HUES64 (cell line): ENCODE measurements around the gene MAGI1.
A peak's percentile ranks its signal among the peaks of the same experiment; 100 is the strongest.

ENCODE experiments used
- H3K27ac ChIP-seq: 2 replicates; pipeline ENCODE4 v1.7.0; 2013; ENCODE audit warnings: low read depth, low read length, inconsistent platforms
- H3K27me3 ChIP-seq: 2 replicates; pipeline ENCODE4 v1.6.1; 2013; ENCODE audit warnings: mild to moderate bottlenecking, low read length; ENCODE audit not compliant: insufficient read depth
- H3K36me3 ChIP-seq: 2 replicates; pipeline ENCODE4 v1.6.1; 2013; ENCODE audit warnings: mild to moderate bottlenecking, low read length; ENCODE audit not compliant: insufficient read depth
- H3K4me1 ChIP-seq: 2 replicates; pipeline ENCODE4 v1.6.1; 2013; ENCODE audit warnings: mild to moderate bottlenecking, low read length, moderate library complexity; ENCODE audit not compliant: insufficient read depth
- H3K4me3 ChIP-seq: 2 replicates; pipeline ENCODE4 v1.5.1; 2013; ENCODE audit warnings: mild to moderate bottlenecking, low read length, moderate library complexity
- H3K9ac ChIP-seq: 2 replicates; pipeline ENCODE4 v1.6.1; 2013; ENCODE audit warnings: mild to moderate bottlenecking, low read depth, low read length
- H3K9me3 ChIP-seq: 2 replicates; pipeline ENCODE4 v1.6.1; 2013; ENCODE audit warnings: low read depth, low read length; ENCODE audit not compliant: insufficient read depth
- WGBS: fragments of 150-250, 120-280 bp; methylation state at CpG from one replicate; pipeline ENCODE4 v1.1.7; 2013; ENCODE audit warnings: missing lambda C conversion rate; 5-methylcytosine and 5-hydroxymethylcytosine counted together

MAGI1 gene

DNA sequence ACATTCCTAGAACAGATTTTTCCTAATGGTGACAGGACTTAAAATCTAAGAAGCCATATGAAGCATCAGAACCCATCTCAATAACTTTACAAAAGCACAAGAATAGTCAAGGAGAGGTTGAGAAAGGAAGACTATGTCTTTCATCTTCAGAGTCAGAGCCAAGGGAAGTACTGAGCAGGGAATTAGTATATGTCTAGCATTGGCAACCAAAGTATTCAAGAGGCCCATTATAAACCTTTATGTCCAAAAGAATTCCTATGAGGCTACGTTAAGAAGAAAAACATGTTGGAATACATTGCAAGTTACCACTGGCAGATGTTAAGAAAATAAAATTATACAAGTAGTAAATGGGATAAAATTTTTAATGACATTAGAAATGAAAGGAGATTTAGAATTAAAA lies 150.5 kb downstream of the MAGI1 start:
- Histone ChIP-seq H3K4me1 (peaks cover 36% of the 10 kb centered on the region), H3K27ac (no peak overlapping the region), H3K36me3 (no peaks in the 10 kb centered on the region), H3K9ac (no peak overlapping the region), H3K4me3 (no peak overlapping the region), H3K27me3 (no peaks in the 10 kb centered on the region), H3K9me3 (no peaks in the 10 kb centered on the region)
- WGBS: 88% methylated on average over 1 of the region's 1 CpG

DNA sequence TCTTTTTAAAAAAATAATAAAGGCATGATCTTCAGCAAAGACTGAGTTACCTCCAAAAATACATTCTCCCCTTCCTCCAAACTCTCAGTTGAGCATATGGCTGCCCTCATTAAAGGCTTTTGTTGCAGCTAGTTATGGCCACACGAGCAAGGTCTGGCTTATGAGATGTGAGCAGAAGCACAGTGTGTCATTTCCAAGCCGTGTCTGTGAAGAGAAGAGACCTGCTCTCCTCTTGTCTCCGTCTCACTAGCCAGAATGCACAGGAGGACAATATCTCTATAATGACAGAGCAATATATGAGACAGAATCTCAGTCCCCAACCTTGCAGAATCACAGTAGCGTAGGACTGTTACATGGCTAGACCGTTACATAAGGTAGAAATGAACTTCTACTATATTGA lies 152.3 kb downstream of the MAGI1 start:
- Histone ChIP-seq H3K9me3 (no peaks in the 10 kb centered on the region), H3K4me3 (no peak overlapping the region), H3K9ac (no peak overlapping the region), H3K4me1 (peaks cover 32% of the 10 kb centered on the region), H3K27ac (no peak overlapping the region), H3K27me3 (no peaks in the 10 kb centered on the region), H3K36me3 (no peaks in the 10 kb centered on the region)
- WGBS: 90% methylated on average over 5 of the region's 5 CpGs

DNA sequence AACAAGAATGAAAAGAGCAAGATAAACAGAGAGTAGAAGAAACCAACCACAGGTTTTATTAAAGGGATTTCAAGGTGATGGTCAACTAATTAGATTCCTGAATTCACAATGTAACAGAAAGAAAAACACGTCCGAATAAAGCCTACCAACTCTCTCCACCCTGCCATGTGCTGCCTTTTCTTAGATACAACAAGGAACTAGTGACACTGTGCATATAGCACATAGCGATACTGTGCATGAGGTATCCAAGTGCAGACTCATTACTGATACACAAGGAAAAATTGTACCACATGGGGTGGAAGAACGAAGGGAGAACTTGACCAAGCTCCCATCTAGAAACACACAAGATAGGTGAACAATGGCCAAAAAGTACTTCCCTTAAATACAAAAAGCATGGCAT lies 154.6 kb downstream of the MAGI1 start:
- H3K36me3 ChIP-seq: no peaks in the 10 kb centered on the region
- H3K9ac ChIP-seq: no peak overlapping the region
- H3K27ac ChIP-seq: no peak overlapping the region
- H3K9me3 ChIP-seq: no peaks in the 10 kb centered on the region
- peaks cover 24% of the 10 kb centered on the region for H3K4me1 ChIP-seq
- no peaks in the 10 kb centered on the region for H3K27me3 ChIP-seq
- H3K4me3 ChIP-seq: no peak overlapping the region
- 89% methylated on average over 4 of the region's 4 CpGs for WGBS

DNA sequence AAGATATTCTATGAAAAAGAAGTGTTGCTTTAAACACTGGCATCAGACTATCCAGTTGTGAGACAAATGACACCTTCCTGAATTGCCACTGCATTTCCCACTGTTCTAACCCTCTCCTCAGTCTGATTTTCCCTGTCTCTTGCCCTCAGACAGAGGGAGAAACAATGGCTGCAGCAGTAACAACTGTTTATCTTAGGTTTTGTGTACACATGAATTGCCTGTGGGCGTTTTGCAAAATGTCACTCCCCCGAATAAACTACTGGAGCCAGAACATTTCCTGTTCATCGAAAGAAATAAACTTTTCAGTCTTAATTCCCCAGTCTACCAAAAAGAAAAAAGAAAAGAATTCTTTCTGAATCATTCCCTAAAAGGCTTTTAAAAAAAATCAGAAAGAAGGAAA lies 155.1 kb downstream of the MAGI1 start:
- H3K27ac ChIP-seq: no peak overlapping the region
- no peaks in the 10 kb centered on the region for H3K27me3 ChIP-seq
- WGBS: 84% methylated on average over 3 of the region's 3 CpGs
- no peaks in the 10 kb centered on the region for H3K9me3 ChIP-seq
- H3K9ac ChIP-seq: no peak overlapping the region
- no peaks in the 10 kb centered on the region for H3K36me3 ChIP-seq
- no peak overlapping the region for H3K4me3 ChIP-seq
- peaks cover 26% of the 10 kb centered on the region for H3K4me1 ChIP-seq

DNA sequence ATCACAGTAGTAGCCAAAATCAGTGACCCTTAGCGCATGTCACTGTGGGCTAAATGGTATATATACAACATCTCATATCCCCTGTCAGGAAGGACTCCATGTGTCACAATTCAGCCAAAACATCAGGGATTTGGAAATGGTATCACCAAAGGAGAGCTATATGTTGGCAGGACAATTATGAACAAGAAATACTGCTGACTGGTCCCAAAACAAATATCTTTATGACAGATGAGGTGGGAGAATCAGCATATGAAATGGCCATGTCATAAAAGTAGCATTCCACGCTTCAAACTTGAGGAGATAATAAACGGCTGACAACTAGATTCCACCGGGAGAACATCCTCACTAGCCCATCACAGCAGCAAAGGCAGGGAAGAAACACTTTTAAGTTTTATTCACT lies 158.4 kb downstream of the MAGI1 start:
- peaks cover 29% of the 10 kb centered on the region for H3K4me1 ChIP-seq
- no peak overlapping the region for H3K27ac ChIP-seq
- WGBS: 96% methylated on average over 4 of the region's 4 CpGs
- no peaks in the 10 kb centered on the region for H3K27me3 ChIP-seq
- no peaks in the 10 kb centered on the region for H3K36me3 ChIP-seq
- no peak overlapping the region for H3K4me3 ChIP-seq
- no peaks in the 10 kb centered on the region for H3K9me3 ChIP-seq
- H3K9ac ChIP-seq: no peak overlapping the region

DNA sequence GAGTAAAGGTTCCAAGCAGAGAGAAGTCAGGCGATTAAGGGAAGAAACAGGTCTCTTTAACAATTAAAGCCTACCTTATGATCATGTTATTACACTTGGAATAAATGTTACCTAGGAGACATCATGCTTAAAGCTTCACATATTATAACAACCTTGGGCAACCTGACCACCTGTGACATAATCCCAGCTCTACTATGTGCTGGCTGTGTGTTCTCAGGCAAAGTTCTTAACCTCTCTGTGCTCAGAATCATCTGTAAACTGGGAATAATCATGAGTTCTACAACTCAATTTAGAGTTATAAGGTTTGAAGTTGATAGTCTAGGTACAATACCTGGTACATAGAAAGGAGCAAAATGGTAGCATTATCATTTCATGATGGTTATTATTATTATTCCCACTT lies 159.3 kb downstream of the MAGI1 start:
- H3K4me3 ChIP-seq: no peak overlapping the region
- H3K4me1 ChIP-seq: peaks cover 28% of the 10 kb centered on the region
- H3K9me3 ChIP-seq: no peaks in the 10 kb centered on the region
- WGBS: no CpG with 5 or more reads among the region's 1 CpG
- H3K36me3 ChIP-seq: no peaks in the 10 kb centered on the region
- no peaks in the 10 kb centered on the region for H3K27me3 ChIP-seq
- H3K27ac ChIP-seq: peak overlapping the region; percentile 54; the same call in 1 of the 2 replicates
- no peak overlapping the region for H3K9ac ChIP-seq

- no peak overlapping the region; the same call in 1 of the 2 replicates for H3K4me3 ChIP-seq
- WGBS: 32% methylated on average over 5 of the region's 6 CpGs
These were observed 159.9 kb downstream of the MAGI1 start for GRCh38 chr3:65878831-65879230.

GRCh38 chr3:65877160-65877559 lies 161.6 kb downstream of the MAGI1 start:
- no peaks in the 10 kb centered on the region for H3K36me3 ChIP-seq
- no peak overlapping the region for H3K4me3 ChIP-seq
- peaks cover 16% of the 10 kb centered on the region for H3K4me1 ChIP-seq
- no peaks in the 10 kb centered on the region for H3K27me3 ChIP-seq
- no peaks in the 10 kb centered on the region for H3K9me3 ChIP-seq
- 89% methylated on average over 2 of the region's 2 CpGs for WGBS
- H3K9ac ChIP-seq: no peak overlapping the region
- H3K27ac ChIP-seq: no peak overlapping the region

More at GRCh38 chr3:65878831-65879230, 159.9 kb downstream of the MAGI1 start:
- Histone ChIP-seq H3K4me1 (peaks cover 23% of the 10 kb centered on the region), H3K9me3 (no peaks in the 10 kb centered on the region), H3K9ac (no peak overlapping the region), H3K27ac (peak overlapping the region; percentile 54; the same call in 1 of the 2 replicates), H3K27me3 (no peaks in the 10 kb centered on the region), H3K36me3 (no peaks in the 10 kb centered on the region)

DNA sequence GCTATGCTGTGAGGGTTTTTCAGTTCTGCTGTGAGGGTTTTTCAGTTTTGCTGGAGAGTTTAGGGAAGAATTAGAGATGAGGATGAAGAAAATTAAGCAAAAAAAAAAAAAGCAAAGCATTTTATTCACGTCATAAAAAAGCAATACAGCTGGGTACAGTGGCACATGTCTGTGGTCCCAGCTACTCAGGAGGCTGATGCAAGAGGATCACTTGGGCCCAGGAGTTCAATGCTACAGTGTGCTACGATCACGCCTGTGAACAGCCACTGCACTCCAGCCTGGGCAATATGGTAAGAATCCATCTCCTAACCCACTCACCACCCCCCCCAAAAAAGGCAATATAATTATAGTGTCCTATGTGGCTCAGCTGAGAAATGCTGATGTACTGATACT lies 162.7 kb downstream of the MAGI1 start:
- H3K9ac ChIP-seq: no peak overlapping the region
- no peak overlapping the region for H3K4me3 ChIP-seq
- no peaks in the 10 kb centered on the region for H3K27me3 ChIP-seq
- 82% methylated on average over 3 of the region's 3 CpGs for WGBS
- peaks cover 20% of the 10 kb centered on the region for H3K4me1 ChIP-seq
- H3K36me3 ChIP-seq: no peaks in the 10 kb centered on the region
- H3K27ac ChIP-seq: no peak overlapping the region
- no peaks in the 10 kb centered on the region for H3K9me3 ChIP-seq

- no peaks in the 10 kb centered on the region for H3K36me3 ChIP-seq
- H3K4me1 ChIP-seq: peaks cover 20% of the 10 kb centered on the region
- H3K9ac ChIP-seq: no peak overlapping the region
- H3K4me3 ChIP-seq: no peak overlapping the region
- H3K9me3 ChIP-seq: no peaks in the 10 kb centered on the region
- no peak overlapping the region for H3K27ac ChIP-seq
- 86% methylated on average over 6 of the region's 6 CpGs for WGBS
- no peaks in the 10 kb centered on the region for H3K27me3 ChIP-seq
These were observed 163.2 kb downstream of the MAGI1 start for GRCh38 chr3:65875393-65876027.

GRCh38 chr3:65873869-65874268 lies 164.8 kb downstream of the MAGI1 start:
- H3K27me3 ChIP-seq: no peaks in the 10 kb centered on the region
- WGBS: 95% methylated on average over 3 of the region's 3 CpGs

GRCh38 chr3:65873028-65873427 lies 165.7 kb downstream of the MAGI1 start:
- peaks cover 13% of the 10 kb centered on the region; the same call in 1 of the 2 replicates for H3K4me1 ChIP-seq
- 87% methylated on average over 6 of the region's 6 CpGs for WGBS

More at GRCh38 chr3:65873869-65874268, 164.8 kb downstream of the MAGI1 start:
- Histone ChIP-seq H3K27ac (no peak overlapping the region), H3K9ac (no peak overlapping the region), H3K4me3 (no peak overlapping the region), H3K9me3 (no peaks in the 10 kb centered on the region), H3K4me1 (peaks cover 18% of the 10 kb centered on the region), H3K36me3 (no peaks in the 10 kb centered on the region)

More at GRCh38 chr3:65873028-65873427, 165.7 kb downstream of the MAGI1 start:
- Histone ChIP-seq H3K27me3 (no peaks in the 10 kb centered on the region), H3K36me3 (no peaks in the 10 kb centered on the region), H3K9me3 (no peaks in the 10 kb centered on the region), H3K4me3 (no peak overlapping the region), H3K27ac (no peak overlapping the region), H3K9ac (no peak overlapping the region)
